KOPT-K1 (cell line): ENCODE results near the gene NEFH.

Source experiments
- H3K27ac ChIP-seq: fragments of 200-600 bp; sonication (generic); 2 replicates; pipeline ENCODE4 v1.5.1; 2016; ENCODE audit warnings: antibody characterized with exemption, mild to moderate bottlenecking, low read depth, low read length; ENCODE audit not compliant: poor library complexity, severe bottlenecking
- H3K36me3 ChIP-seq: fragments of 200-600 bp; sonication (generic); 2 replicates; pipeline ENCODE4 v1.5.1; 2017; ENCODE audit warnings: antibody characterized with exemption, mild to moderate bottlenecking, low read length, moderate library complexity; ENCODE audit not compliant: insufficient read depth
- H3K9me3 ChIP-seq: fragments of 200-600 bp; sonication (generic); 2 replicates; pipeline ENCODE4 v1.5.1; 2017; ENCODE audit warnings: antibody characterized with exemption, low read length, mild to moderate bottlenecking; ENCODE audit not compliant: insufficient read depth, poor library complexity, severe bottlenecking

NEFH gene

DNA sequence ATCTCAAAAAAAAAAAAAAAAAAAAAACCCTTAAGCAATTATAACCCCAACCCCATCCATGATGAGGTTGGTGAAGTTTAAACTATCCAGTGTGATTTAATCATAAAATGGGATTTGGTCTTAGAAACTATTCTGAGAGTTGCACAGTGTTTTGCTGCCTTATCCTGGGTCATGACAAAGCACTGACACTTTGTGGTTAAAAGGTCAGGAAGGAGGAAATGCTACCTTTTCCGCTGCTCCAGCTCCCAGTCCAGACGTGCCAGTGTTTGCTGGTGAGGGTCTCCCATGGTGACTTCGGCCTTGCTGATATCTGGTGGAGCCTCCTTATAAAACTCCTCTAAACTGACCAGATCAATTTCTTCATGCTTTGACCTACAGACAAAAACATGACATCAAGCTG lies 59.1 kb downstream of the NEFH start:
- H3K27ac ChIP-seq = no peak overlapping the region
- peaks cover 94% of the 10 kb centered on the region for H3K36me3 ChIP-seq
- H3K9me3 ChIP-seq = no peaks in the 10 kb centered on the region
